NCI-H2196 (cell line): Measurements from ENCODE around the gene NDUFB11.

Experiments used
- DNase-seq: peaks from one replicate; lab custom pipeline; 2025; ENCODE audit not compliant: unreplicated experiment; lab: John Stamatoyannopoulos, UW

NDUFB11 gene

DNA sequence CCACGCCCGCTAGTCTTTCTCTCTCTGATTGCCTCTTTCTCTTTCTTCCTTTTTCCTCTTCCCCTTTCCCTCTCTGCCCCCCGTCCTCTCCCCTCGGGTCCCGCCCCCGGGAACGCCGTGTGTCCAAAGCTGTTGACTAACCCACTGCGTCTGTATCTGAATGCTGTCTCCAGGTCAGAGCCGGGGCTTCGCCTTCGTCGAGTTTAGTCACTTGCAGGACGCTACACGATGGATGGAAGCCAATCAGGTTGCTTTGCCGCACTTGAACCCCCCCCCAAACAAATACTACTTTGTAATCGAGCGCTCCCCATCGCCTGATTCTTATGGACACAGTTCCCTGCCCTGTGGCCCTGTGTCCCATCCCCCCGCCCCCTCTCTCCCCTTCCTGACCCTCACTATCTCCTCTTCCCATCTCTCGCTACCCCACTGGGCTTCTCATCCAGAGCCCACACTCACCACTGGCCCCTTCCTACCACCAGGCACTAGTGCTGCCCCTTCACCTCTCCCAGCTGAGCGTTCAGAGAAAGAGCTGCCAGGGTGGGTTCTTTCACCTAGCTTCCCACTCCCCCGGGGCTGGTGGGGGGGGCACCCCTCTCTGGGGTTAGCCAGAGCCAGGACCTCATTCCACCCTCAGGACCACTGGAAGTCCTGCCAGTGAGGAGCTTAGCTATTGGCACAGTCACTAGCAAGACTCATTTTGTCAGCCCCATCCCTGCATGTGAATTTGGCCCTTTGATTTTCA is 30.5 kb upstream of the NDUFB11 start:
- DNase-seq: no peak

DNA sequence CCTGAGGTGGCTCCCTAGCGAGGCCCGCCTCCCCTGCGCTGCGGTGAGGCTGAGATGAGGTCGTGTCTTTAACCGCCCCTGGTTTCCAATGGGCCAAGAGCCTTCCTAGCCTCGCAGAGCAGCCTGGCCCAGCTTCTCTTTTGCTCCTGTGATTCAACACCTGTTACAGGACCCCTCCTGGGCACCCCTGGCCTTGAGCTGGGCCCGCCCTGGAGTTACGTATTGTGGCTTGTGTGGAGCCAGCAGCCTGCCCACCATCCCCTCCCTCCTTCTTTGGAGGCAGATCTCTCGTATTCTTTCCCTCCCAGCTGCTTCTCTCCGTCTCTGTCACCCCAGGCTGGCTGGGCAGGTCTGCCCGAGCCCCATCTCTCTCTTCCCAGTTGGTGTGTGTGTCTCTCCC is 29.9 kb upstream of the NDUFB11 start:
- no peak for DNase-seq

DNA sequence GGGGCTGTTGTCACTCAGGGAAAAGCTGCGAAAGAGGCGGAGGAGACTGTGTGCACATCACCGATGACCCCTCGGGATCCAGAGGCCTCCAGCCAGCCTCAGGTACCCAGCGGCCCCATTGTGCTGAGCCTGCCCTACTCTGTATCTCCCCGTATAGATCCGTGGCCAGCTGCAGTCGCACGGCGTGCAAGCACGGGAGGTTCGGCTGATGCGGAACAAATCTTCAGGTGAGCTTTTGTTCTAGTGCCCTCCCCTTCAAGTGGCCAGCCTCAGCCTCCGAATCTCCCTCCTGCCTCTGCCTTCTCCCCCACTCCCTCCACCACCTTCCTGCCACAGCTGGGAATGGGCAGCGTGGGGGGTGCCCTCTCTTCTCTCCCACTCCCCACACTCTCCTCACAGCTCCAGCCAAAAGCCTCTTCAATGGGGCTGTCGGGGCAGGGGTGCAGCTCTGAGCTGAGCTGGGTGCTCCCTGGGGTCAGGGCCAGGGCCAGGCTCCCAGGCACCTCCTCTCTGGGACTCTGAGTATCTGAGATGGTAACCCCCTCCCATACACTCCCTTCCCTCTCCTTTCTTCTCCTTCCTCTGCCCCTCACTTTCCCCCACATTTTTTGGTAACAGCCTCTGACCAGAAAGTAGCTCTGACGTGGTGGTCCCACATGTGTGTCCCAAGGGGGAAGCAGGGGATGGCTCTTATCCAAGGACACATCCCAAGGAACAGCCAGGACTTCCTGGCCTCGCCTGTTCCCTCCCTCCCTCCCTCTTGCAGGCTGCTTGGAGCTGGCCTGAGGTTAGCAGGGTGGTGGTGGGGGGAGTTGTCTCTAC is 28.7 kb upstream of the NDUFB11 start:
- DNase-seq: no peak

DNA sequence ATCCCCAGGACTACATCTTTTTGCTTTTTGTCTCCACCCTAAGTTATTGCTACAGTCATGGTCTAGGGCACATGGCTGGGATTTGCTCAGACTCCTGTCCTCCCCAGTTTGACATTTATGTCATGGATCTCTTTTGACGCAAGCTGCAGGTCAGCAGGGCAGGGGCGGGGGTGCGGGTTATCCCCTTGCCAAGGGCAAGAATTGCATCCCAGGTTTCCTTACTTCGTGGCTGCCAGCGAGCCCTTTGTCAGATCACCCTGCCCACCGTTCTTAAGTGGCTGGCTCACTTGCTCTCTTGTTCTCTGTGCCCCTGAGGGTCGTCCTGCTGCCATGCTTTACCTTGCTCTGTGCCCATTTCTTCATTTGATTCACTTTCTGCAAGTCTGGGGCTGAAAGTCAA is 28.0 kb upstream of the NDUFB11 start:
- DNase-seq: no peak

DNA sequence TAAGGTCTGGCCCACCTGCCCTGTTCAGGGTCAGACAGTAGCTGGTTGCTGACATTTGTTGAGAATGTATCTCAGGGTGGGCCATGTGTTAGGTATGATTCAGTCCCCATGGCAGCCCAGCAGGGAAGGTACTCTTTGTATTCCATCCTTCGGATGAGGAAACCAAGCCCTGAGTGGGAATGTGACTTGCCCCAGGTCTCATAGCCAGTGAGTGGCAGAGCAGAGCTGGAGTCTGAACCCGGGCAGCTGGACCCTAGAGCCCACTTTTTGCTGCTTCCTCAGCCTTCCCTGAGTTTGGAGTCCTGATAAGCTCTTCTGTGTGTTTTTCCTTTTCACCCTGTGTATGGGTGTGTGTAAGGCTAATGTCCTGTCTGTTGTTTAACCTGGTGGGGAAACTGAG is 27.5 kb upstream of the NDUFB11 start:
- no peak for DNase-seq

DNA sequence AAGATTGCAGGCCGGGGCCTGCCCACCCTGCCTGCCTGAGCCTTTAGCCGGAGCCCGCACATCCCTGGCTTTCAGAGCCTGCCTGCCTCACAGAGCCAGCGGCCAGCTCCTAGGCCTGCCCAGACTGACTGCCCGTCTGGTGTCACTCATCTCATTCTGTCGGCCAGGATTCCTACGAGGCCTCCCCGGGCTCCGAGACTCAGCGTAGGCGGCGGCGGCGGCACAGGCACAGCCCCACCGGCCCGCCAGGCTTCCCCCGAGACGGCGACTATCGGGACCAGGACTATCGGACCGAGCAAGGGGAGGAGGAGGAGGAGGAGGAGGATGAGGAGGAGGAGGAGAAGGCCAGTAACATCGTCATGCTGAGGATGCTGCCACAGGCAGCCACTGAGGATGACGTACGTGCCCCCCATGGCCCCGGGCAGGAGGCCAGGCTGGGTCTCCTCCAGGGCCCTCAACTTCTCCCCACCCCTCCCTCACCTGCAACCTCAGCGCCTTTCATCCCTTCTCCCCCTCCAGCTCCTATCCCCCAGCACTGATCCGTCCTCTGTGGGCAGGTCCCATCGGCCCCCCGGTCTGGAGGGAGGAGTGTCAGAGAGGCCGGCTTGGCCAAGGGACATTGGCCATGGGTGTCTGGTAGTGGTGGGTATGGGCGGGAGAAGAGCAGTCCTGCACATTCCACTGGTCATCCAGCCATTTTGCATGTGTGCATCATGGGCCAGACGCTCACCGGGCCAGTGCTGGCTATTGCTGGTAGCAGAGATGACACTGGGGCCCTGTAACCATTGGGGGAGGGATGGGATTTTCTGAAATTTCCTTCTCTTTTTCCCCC is 26.6 kb upstream of the NDUFB11 start:
- no peak for DNase-seq

DNA sequence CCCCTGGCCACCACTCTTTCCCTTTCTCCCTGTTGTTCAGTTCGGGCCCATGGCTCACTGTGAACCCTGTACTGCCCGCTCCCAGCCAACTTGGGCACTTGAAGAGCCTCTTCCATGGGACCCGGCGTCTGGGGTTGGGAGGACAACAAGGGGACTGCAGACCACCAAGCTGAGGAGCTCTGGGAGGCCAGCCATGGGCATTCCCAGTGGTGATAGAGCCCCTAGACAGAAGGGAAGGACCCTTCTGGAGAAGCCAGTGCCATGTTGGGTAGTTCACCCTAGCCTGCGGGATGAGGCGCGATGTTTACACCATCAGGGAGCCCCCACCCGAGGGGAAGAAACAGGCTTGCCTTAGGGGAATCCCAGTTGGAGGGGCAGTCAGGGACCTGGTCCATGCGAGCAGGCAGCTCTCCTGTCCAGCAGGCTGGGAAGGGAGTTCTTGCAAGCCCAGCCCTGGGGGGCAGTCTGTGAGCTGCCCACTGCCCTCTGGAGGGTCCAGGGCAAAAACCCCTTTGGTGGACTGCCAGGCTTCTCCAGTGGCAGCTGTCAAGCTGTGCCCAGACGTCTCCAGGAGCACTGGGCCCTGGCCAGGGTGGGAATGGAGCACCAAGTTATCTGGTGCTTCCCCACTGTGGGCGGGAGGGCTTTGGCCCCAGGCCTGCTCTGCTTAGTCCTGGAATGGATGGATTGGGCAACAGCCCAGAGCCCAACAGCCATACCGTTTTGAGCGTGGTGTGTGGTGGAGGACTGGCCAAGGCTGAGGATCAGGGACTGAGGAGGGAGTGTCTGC is 25.4 kb upstream of the NDUFB11 start:
- no peak for DNase-seq

DNA sequence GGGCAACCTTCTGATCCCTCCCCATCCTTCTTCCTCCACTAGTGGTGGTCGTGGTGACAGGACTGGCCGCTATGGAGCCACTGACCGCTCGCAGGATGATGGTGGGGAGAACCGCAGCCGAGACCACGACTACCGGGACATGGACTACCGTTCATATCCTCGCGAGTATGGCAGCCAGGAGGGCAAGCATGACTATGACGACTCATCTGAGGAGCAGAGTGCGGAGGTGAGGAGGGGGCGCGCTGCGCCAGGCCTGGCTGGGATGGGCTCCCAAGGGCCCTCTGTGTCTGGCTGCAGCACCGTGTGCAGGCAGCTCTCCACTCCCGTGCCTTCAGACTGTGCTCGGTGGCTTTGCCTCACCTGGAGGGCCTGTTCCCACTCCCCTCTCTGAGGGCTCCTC is 24.8 kb upstream of the NDUFB11 start:
- DNase-seq: no peak

DNA sequence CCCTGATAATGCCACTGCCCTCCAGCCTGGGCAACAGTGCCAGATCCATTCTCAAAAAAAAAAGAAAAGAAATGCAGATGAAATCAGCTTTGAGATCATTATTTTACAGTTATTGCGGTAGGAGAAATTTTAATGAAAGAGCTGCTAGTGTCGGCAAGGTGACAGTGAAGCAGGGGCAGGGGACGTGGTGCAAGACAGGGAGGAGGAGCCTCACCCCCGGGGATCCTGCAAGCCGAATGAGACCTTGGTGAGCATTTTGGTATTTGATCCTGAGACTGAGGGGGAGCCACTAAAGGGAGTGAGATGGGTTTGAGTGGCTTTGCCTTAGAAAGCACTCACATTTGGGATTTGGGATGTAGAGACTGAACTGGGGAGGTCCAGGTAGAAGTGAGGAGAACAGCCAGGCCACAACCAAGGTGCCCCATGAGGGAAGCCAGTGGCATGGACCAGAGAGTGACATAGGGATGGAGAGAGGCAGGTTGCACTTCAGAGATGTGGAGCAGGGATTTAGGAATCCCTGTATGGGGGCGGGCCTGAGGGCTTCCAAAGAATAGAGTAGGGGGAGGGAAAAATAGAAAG is 24.1 kb upstream of the NDUFB11 start:
- no peak for DNase-seq

DNA sequence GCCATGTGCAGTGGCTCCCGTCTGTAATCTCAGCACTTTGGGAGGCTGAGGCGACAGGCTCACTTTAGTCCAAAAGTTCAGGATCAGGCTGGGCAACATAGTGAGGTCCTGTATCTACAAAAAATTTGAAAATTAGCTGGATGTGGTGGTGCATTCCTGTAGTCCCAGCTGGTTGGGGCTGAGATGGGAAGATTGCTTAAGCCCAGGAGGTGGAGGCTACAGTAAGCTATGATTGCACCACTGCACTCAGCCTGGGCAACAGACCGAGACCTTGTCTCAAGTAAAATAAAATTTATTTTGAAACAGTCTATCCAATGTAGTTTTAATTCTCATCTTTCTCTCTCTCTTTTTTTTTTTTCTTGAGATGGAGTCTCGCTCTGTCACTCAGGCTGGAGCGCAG is 21.6 kb upstream of the NDUFB11 start:
- DNase-seq: no peak

DNA sequence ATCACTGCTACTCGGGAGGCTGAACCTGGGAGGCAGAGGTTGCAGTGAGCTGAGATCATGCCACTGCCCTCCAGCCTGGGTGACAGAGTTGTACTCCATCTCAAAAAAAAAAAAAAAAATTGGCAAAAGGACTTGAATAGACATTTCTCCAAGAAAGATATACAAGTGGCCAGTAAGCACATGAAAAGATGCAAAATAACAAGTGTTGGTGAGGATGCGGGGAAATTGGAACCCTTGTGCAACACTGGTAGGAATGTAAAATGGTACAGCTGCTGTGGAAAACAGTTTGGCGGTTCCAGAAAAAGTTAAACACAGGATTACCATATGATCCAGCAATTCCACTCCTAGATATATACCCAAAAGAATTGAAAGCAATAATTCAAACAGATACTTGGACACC is 19.9 kb upstream of the NDUFB11 start:
- DNase-seq: no peak

DNA sequence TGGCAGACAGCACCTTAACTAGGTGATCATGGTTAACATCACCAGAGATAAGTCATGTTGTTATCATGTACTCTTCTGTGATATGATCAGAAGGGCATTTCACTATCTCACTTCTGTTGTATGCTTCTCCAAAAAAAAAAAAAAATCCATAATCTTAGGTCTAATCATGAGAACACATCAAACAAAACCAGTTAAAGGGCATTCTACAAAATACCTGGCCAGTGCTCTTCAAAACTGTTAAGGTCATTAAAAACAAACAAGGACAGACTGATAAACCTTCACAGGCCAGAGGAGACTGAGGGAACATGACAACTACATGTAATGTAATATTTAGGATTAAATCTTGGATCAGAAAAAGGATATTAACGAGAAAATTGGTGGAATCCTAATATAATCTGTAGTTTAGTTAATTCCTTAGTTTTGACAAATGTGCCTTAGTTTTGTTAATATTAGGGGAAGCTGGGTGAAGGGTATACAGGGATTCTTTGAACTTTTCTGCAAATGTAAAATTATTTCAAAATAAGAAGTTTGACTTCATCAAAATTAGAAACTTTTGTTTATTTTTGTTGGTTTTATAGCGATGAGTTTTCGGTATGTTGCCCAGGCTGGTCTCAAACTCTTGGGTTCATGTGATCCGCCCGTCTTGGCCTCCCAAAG is 18.6 kb upstream of the NDUFB11 start:
- DNase-seq: no peak

DNA sequence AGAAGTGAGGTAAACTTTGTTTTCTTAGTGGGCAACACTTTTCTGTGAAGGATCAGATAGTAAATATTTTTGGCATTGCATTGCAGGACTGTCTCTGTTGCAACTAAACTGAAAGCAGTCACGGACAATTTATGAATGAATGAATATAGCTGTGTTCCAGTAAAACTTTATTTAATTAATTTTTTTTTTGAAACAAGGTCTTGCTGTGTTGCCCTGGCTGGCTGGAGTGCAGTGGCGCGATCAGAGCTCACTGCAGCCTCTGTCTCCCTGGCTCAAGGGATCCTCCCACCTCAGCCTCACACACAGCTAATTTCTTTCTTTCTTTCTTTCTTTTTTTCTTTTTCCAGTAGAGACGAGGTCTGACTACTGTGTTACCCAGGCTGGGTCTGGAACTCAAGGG is 16.3 kb upstream of the NDUFB11 start:
- no peak for DNase-seq

DNA sequence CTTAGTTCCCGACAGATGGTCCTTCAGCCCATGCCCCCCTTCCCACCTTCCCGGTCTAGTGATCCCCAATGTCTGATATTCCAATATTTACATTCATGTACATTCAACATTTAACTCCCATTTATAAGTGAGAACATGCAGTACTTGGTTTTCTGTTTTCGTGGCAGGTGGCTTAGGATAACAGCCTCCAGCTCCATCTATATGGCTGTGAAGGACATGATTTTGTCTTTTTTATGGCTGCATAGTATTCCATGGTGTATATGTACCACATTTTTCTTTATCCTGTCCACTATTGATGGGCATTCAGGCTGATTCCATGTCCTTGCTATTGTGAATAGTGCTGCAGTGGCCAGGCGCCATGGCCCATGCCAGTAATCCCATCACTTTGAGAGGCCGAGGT is 14.3 kb upstream of the NDUFB11 start:
- no peak for DNase-seq

DNA sequence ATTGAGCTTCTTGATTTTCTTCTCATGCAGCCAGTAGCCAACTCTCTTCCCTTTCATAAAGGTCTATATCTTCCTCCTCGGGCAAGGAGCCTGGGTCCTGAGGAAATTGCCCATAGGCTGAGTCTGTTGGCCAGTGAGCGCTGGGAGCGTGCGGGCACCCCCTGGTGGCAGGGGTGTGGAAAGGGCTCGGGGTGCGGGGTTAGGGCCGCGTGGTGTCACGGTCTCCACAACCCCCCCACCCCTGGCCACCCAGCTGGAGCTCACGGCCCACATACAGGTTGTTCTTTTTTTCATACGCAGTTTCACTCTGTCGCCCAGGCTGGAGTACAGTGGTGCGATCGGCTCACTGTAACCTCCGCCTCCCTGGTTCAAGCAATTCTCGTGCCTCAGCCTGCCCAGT is 13.6 kb upstream of the NDUFB11 start:
- DNase-seq: no peak

DNA sequence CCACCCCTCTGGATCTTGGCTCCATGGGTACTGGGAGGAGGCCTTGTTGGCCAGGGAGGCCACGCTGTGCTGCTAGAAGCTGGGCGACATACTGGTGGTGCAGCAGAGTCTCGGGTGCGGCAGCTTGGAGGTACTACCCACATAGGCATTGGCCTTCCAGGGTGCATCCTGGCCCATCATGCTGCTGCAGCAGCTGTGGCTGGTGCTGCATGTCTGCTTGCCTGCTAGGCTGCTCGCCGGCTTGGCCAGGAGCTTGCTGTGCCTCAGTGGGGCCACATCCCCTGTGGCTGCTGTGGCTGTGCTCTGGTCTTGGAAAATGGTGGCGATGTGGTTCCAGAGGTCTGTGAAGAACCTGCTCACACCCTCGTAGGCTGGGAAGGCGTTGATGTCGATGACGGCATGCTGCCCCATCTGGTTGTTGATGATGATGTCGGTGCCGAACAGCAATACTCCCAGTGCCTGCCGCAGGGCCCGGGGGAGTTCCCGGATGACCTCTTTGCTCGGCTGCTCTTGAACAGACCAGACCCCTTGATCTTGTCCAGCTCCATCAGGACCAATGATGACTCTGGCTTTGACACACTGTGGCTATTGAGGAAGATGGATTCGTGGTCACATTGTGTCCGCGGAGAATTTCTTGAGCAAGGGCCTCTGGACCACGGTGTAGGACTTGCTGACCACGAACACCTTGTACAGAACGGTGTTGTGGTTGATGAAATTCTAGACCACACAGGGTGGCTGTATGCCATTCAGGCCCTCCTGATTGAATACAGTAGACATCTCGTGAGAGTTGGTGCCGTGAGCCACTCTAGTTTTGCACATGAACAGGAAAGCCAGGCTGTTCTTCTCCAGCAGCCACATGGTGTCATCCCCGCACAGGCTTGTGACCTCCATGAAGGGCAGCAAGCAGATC is 12.4 kb upstream of the NDUFB11 start:
- DNase-seq: no peak

DNA sequence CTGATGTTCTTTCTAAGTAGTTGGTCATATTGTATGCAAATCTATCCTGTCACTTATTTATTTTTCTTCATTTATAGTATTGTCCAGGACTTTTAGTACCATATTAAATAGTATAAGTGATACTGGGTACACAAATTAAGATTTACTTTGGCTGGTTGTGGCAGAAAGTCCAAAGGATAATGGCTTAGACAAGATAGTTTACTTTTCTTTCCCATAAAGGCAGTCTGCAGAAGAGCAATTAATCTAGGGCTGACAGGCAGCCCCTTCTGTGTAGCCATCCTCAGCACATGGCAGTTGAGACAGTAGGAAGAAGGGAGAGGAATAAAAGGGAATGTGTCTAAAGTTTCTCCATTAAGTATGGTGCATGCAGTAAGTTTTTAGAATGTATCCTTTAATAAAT is 6.9 kb upstream of the NDUFB11 start:
- no peak for DNase-seq

DNA sequence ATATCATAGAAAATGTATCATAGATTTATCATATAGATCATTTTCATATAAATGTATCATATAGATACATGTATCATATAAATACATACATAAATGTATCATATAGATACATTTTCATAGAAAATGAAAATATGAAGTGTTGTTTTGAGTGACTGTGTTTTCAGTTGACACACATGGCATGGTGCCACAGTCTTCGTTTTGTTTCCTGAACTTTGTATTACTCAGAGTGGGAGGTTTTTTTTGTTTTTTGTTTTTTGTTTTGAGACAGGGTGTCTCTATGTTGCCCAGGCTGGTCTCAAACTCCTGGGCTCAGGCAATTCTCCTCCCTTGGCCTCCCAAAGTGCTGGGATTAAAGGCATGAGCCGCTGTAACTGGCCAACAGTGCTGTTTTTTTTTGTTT is 4.4 kb upstream of the NDUFB11 start:
- no peak for DNase-seq
